Left kidney (tissue), 2 donors: ENCODE results near the gene CCDC34. TPM values are rescaled to one million over a fixed set of nuclear protein-coding genes. Genes with fewer than 3 reads are reported as not detected.

Experiments
- DNase-seq: peaks from one replicate; pipeline ENCODE4 v3.0.0-alpha.2; 2013
- polyA plus RNA-seq: library from polyadenylated mRNA; unstranded; fragments of 120-200 nt; gene quantifications from one replicate; pipeline ENCODE4 v1.2.1, GENCODE V29; 2013; ENCODE audit not compliant: insufficient read length

The CCDC34 gene
- polyA plus RNA-seq, 1 donor = 29.8 TPM

GRCh38 chr11:27291302-27291889 is 71.6 kb downstream of the CCDC34 start:
- DNase-seq = no peak

GRCh38 chr11:27290261-27291050 is 72.6 kb downstream of the CCDC34 start:
- no peak for DNase-seq

Other genes with a start within 250 kb of the CCDC34 start
- 152 TPM for gene LGR4, start 109.6 kb upstream of the CCDC34 start, polyA plus RNA-seq
- gene LIN7C, start 143.6 kb upstream of the CCDC34 start, polyA plus RNA-seq = 30.5 TPM